ENCODE measurements around the gene ATXN7L1. TPM values are rescaled to one million over a fixed set of nuclear protein-coding genes. Genes with fewer than 3 reads are reported as not detected.
A peak's percentile ranks its signal among the peaks of the same experiment; 100 is the strongest.

Gene ATXN7L1
- total RNA-seq, 4 donors from 2014 or later: 8.1 to 13.5 (median 9.1) TPM

GRCh38 chr7:105765846-105766245 lies 110.6 kb downstream of the ATXN7L1 start:
- intact Hi-C loops (cut with DNase I; ENCODE audit: low total_unique reads): loop anchor here (10.0 kb wide), 1 partner anchor 239 kb away; no protein-coding TSS in a partner anchor
- WGBS, 2 donors: 88 to 95% methylated on average over 4 of the region's 4 CpGs
- no peak overlapping the region for H3K4me3 ChIP-seq (ENCODE audit: low read depth, poor library complexity, severe bottlenecking)
- DNase-seq (ENCODE audit: low spot score in 2 of 2): no peak
- TF ChIP-seq POLR2A (IDR thresholded peaks at IDR 0.05) (no peak), CTCF (IDR thresholded peaks at IDR 0.05) (no peak)

GRCh38 chr7:105764506-105764905 lies 111.9 kb downstream of the ATXN7L1 start:
- no peak overlapping the region for H3K4me3 ChIP-seq (ENCODE audit: low read depth, poor library complexity, severe bottlenecking)
- WGBS, 2 donors: 91 to 94% methylated on average over 2 of the region's 2 CpGs
- intact Hi-C loops (cut with DNase I; ENCODE audit: low total_unique reads): loop anchor here (10.0 kb wide), 1 partner anchor 240 kb away; no protein-coding TSS in a partner anchor
- TF ChIP-seq CTCF (IDR thresholded peaks at IDR 0.05) (no peak), POLR2A (IDR thresholded peaks at IDR 0.05) (no peak)
- no peak for DNase-seq (ENCODE audit: low spot score in 2 of 2)

- intact Hi-C loops (cut with DNase I; ENCODE audit: low total_unique reads): loop anchor here (10.0 kb wide), 1 partner anchor 244 kb away; no protein-coding TSS in a partner anchor
- no peak overlapping the region for H3K4me3 ChIP-seq (ENCODE audit: low read depth, poor library complexity, severe bottlenecking)
- TF ChIP-seq CTCF (IDR thresholded peaks at IDR 0.05) (no peak), POLR2A (IDR thresholded peaks at IDR 0.05) (no peak)
- no peak for DNase-seq (ENCODE audit: low spot score in 2 of 2)
- WGBS, 2 donors: 84 to 90% methylated on average over 6 of the region's 6 CpGs
Measured at GRCh38 chr7:105760551-105761447, 115.6 kb downstream of the ATXN7L1 start.

GRCh38 chr7:105759670-105760550 lies 116.5 kb downstream of the ATXN7L1 start:
- DNase-seq (ENCODE audit: low spot score in 2 of 2): peak in 1 of 2 donors; percentile 26
- TF ChIP-seq POLR2A (IDR thresholded peaks at IDR 0.05): no peak
- TF ChIP-seq CTCF (IDR thresholded peaks at IDR 0.05): peak in 1 of 3 donors; percentile 22
- intact Hi-C loops (cut with DNase I; ENCODE audit: low total_unique reads): loop anchor here (5.0 to 10.0 kb wide), 2 partner anchors 245 to 282 kb away; no protein-coding TSS in a partner anchor
- H3K4me3 ChIP-seq (ENCODE audit: low read depth, poor library complexity, severe bottlenecking): no peak overlapping the region
- 65 to 78% methylated on average over 2 of the region's 2 CpGs for WGBS, 2 donors

- 88 to 89% methylated on average over 2 of the region's 2 CpGs for WGBS, 2 donors
- TF ChIP-seq POLR2A (IDR thresholded peaks at IDR 0.05) (no peak), CTCF (IDR thresholded peaks at IDR 0.05) (no peak)
- intact Hi-C loops (cut with DNase I; ENCODE audit: low total_unique reads): loop anchor here (5.0 kb wide), 1 partner anchor 286 kb away; no protein-coding TSS in a partner anchor
- DNase-seq (ENCODE audit: low spot score in 2 of 2): no peak
- no peak overlapping the region for H3K4me3 ChIP-seq (ENCODE audit: low read depth, poor library complexity, severe bottlenecking)
Measured at GRCh38 chr7:105756367-105756766, 120.0 kb downstream of the ATXN7L1 start.
